Tibial nerve (tissue), 4 donors: ENCODE data around the gene GSPT1.

ENCODE experiments used
- CTCF ChIP-seq, 5 experiments: fragments of 200-600 bp in 3 of 5; fragments of 450-650 bp in 2 of 5; sonication (generic) in 3 of 5; IDR thresholded peaks; one replicate each; pipeline ENCODE4 v1.5.1; 2016 to 2019; ENCODE audit warnings: antibody characterized with exemption in 5 of 5, mild to moderate bottlenecking in 3 of 5, moderate library complexity in 2 of 5
- EP300 ChIP-seq, 2 donors: sonication (generic); formaldehyde crosslinking; IDR thresholded peaks; one replicate each; pipeline ENCODE4 v1.6.1; 2017; ENCODE audit warnings: antibody characterized with exemption in 2 of 2, mild to moderate bottlenecking in 1 of 2
- POLR2A ChIP-seq, 2 donors: fragments of 450-650 bp; IDR thresholded peaks; one replicate each; pipeline ENCODE4 v1.6.1; 2017; ENCODE audit warnings: antibody characterized with exemption in 2 of 2, mild to moderate bottlenecking in 2 of 2, moderate library complexity in 2 of 2

- TF ChIP-seq CTCF (IDR thresholded peaks at IDR 0.05) (no peak), POLR2A (IDR thresholded peaks at IDR 0.05) (no peak), EP300 (IDR thresholded peaks at IDR 0.05) (no peak)
These were observed 33.1 kb upstream of the GSPT1 start for GRCh38 chr16:11948819-11949218.
